HepG2 (cell line): ENCODE data around the gene PRDX2. TPM values are rescaled to one million over a fixed set of nuclear protein-coding genes. Genes with fewer than 3 reads are reported as not detected.

Source experiments
- ARID3A ChIP-seq: IDR thresholded peaks from 2 replicates; pipeline ENCODE4 v1.6.1; 2012; ENCODE audit warnings: low read depth, low read length, improper control_type of control experiment
- BCL3 ChIP-seq: sonication (generic); formaldehyde crosslinking; IDR thresholded peaks from 2 replicates; pipeline ENCODE4 v1.5.1; 2020; ENCODE audit warnings: mild to moderate bottlenecking, missing genetic modification reagents, moderate library complexity
- EP300 ChIP-seq, 3 experiments: sonication (generic) in 1 of 3; formaldehyde crosslinking in 1 of 3; IDR thresholded peaks; 2 replicates each; pipeline versions ENCODE4 v1.5.1 to v1.6.1; 2011 to 2020; ENCODE audit warnings: low read depth in 2 of 3, low read length in 2 of 3, borderline replicate concordance in 1 of 3, improper control_type of control experiment in 1 of 3, mild to moderate bottlenecking in 1 of 3, missing genetic modification reagents in 1 of 3, moderate library complexity in 1 of 3
- FUBP1 ChIP-seq: sonication (generic); formaldehyde crosslinking; IDR thresholded peaks from 2 replicates; pipeline ENCODE4 v1.5.1; 2020; ENCODE audit warnings: missing genetic modification reagents, mild to moderate bottlenecking, borderline replicate concordance
- GABPB1 ChIP-seq: IDR thresholded peaks from 2 replicates; pipeline ENCODE4 v1.6.1; 2016; ENCODE audit warnings: mild to moderate bottlenecking, missing genetic modification reagents, moderate library complexity, missing compliant biosample characterization
- GPN1 ChIP-seq: sonication (generic); formaldehyde crosslinking; IDR thresholded peaks from 2 replicates; pipeline ENCODE4 v1.5.1; 2020; ENCODE audit warnings: missing genetic modification reagents, borderline replicate concordance
- HDAC1 ChIP-seq: sonication (generic); formaldehyde crosslinking; IDR thresholded peaks from 2 replicates; pipeline ENCODE4 v1.5.1; 2020; ENCODE audit warnings: mild to moderate bottlenecking, missing genetic modification reagents
- IRX3 ChIP-seq: sonication (generic); formaldehyde crosslinking; IDR thresholded peaks from 2 replicates; pipeline ENCODE4 v1.8.1; 2023; ENCODE audit warnings: mild to moderate bottlenecking, low read depth, missing genetic modification reagents, borderline replicate concordance
- KDM5B ChIP-seq: sonication (generic); formaldehyde crosslinking; IDR thresholded peaks from 2 replicates; pipeline ENCODE4 v1.4.0; 2020; ENCODE audit warnings: missing genetic modification reagents, mild to moderate bottlenecking, borderline replicate concordance
- NFIB ChIP-seq: sonication (generic); formaldehyde crosslinking; IDR thresholded peaks from 2 replicates; pipeline ENCODE4 v1.9.0; 2021; ENCODE audit warnings: missing genetic modification reagents, mild to moderate bottlenecking, borderline replicate concordance
- NR1H2 ChIP-seq: sonication (generic); formaldehyde crosslinking; IDR thresholded peaks from 2 replicates; pipeline ENCODE4 v1.8.1; 2022; ENCODE audit warnings: low read depth, missing genetic modification reagents, borderline replicate concordance
- PPARG ChIP-seq: conservative IDR thresholded peaks from 2 replicates; pipeline ENCODE4 v1.6.1; 2016; ENCODE audit warnings: missing biosample characterization, missing genetic modification reagents
- SMYD3 ChIP-seq: sonication (generic); formaldehyde crosslinking; IDR thresholded peaks from 2 replicates; pipeline ENCODE4 v1.8.1; 2023; ENCODE audit warnings: mild to moderate bottlenecking, missing genetic modification reagents
- SRSF1 ChIP-seq: fragments of 200-400 bp; formaldehyde crosslinking; optimal IDR thresholded peaks from 2 replicates; pipeline ENCODE3; 2017; ENCODE audit warnings: mild to moderate bottlenecking, low read depth, low read length, moderate library complexity
- TERF1 ChIP-seq: sonication (generic); formaldehyde crosslinking; IDR thresholded peaks from 2 replicates; pipeline ENCODE4 v1.8.0; 2022; ENCODE audit warnings: mild to moderate bottlenecking, missing genetic modification reagents, moderate library complexity
- THAP11 ChIP-seq: IDR thresholded peaks from 2 replicates; pipeline ENCODE4 v1.6.1; 2016; ENCODE audit warnings: missing biosample characterization, missing genetic modification reagents
- ZFP91 ChIP-seq: sonication (generic); formaldehyde crosslinking; IDR thresholded peaks from 2 replicates; pipeline ENCODE4 v1.9.0; 2022; ENCODE audit warnings: missing genetic modification reagents, mild to moderate bottlenecking, borderline replicate concordance
- ZNF580 ChIP-seq: IDR thresholded peaks from 2 replicates; pipeline ENCODE4 v1.6.1; 2016; ENCODE audit warnings: low read depth, borderline replicate concordance
- ZNF614 ChIP-seq: IDR thresholded peaks from 2 replicates; pipeline ENCODE4 v1.6.1; 2018; ENCODE audit warnings: missing biosample characterization, missing genetic modification reagents, inconsistent platforms, borderline replicate concordance
- polyA plus RNA-seq, 8 experiments: library from polyadenylated mRNA; depleted of rRNA in 3 of 8; stranded (reverse) in 7 of 8; unstranded in 1 of 8; fragments of >200 nt; fragmentation: Illumina TruSeq in 4 of 8; extraction: Trizol in 4 of 8; gene quantifications; 2 replicates each; pipeline versions ENCODE4 v1.2.1 to v1.2.3, GENCODE V29; 2011 to 2016; ENCODE audit warnings: low read depth in 4 of 8, missing spikeins in 1 of 8, mixed read lengths in 1 of 8; ENCODE audit not compliant: insufficient read depth in 1 of 8
- total RNA-seq, 5 experiments: library from RNA; depleted of rRNA; stranded (reverse); fragments of >200 nt; fragmentation: Illumina TruSeq; extraction: Trizol; gene quantifications; 2 replicates each; pipeline ENCODE4 v1.2.3, GENCODE V29; 2016; ENCODE audit warnings: low read depth in 1 of 5

PRDX2 gene
- total and polyA plus RNA-seq, 2 of the 13 experiments (the other 11 are each of a cell fraction or from before 2014, with no cell fraction given): 218 to 381 TPM

GRCh38 chr19:12789904-12790619 lies 11.5 kb downstream of the PRDX2 start (continued):
- no peak for TF ChIP-seq FUBP1 (CRISPR knock-in tag)
- TF ChIP-seq KDM5B (CRISPR knock-in tag): peak; percentile 44; the same call in 1 of the 2 replicates
- TF ChIP-seq ZNF580: no peak
- no peak for TF ChIP-seq ARID3A
- 0 out of 2 replicates have a peak, but pooled peaks have one; percentile 30 for TF ChIP-seq ZNF614 (CRISPR knock-in tag)
- peak; percentile 58 for TF ChIP-seq THAP11
- peak; percentile 86 for TF ChIP-seq GABPB1 (CRISPR knock-in tag)
- TF ChIP-seq EP300 (IDR thresholded peaks at IDR 0.05; ENCODE audit: low read depth in 2 of 2, low read length in 2 of 2): no peak
- peak; percentile 39; the same call in 1 of the 2 replicates for TF ChIP-seq EP300 (CRISPR knock-in tag; IDR thresholded peaks at IDR 0.05; ENCODE audit: borderline replicate concordance)
- peak; percentile 75 for TF ChIP-seq HDAC1 (CRISPR knock-in tag)
- TF ChIP-seq ZFP91: peak; percentile 58; the same call in 1 of the 2 replicates
- TF ChIP-seq IRX3 (CRISPR knock-in tag): no peak
- TF ChIP-seq NR1H2: no peak
- no peak for TF ChIP-seq GPN1 (CRISPR knock-in tag)
- TF ChIP-seq SRSF1: peak; percentile 45
- no peak for TF ChIP-seq BCL3 (CRISPR knock-in tag)
- TF ChIP-seq NFIB (CRISPR knock-in tag): no peak
- no peak for TF ChIP-seq SMYD3 (CRISPR knock-in tag)
- no peak for TF ChIP-seq TERF1 (CRISPR knock-in tag)
- TF ChIP-seq PPARG (CRISPR knock-in tag): no peak
